Measurements from ENCODE around the gene ADCY1. TPM values are rescaled to one million over a fixed set of nuclear protein-coding genes. Genes with fewer than 3 reads are reported as not detected.

The ADCY1 gene
- total and polyA plus RNA-seq, 7 experiments from 2014 or later: 0.01 to 5.1 (median 0.01) TPM; not detected in 4

DNA sequence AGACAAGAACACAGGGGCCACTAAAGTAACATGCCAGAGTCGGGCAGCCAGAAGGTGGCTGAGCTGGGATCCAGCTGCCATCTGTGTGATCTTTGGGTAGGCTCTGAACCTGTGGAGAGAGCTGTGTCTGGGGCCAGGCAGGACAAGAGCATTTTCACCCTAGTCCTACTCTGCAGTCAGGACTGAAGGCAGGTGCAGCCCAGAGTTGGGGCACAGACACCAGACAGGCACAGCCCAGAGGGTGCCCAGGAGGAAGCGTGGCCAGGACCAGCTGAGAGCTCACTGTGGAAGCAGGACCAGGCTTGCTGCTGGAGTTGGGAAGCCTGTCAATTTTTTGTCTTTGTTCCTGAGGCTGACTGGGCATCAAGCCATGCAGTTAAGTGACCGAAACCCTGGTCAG is 113.6 kb downstream of the ADCY1 start:
- ChIA-PET POLR2A (no interaction called here), CTCF (no interaction called here)
- no peaks in the 10 kb centered on the region for H3K27me3 ChIP-seq (ENCODE audit: control insufficient read depth in 2 of 2, insufficient read depth in 2 of 2, low read length in 2 of 2)
- H3K4me1 Mint-ChIP-seq: no peaks in the 10 kb centered on the region
- ATAC-seq (no peak), DNase-seq (no peak)
- no peak overlapping the region for H3K4me3 Mint-ChIP-seq
- no peaks in the 10 kb centered on the region for H3K9me3 ChIP-seq (ENCODE audit: control insufficient read depth in 2 of 3, low read length in 3 of 3)
- no peaks in the 10 kb centered on the region for H3K9me3 Mint-ChIP-seq
- H3K36me3 ChIP-seq (ENCODE audit: control insufficient read depth in 2 of 3, insufficient read depth in 3 of 3, low read length in 3 of 3): no peaks in the 10 kb centered on the region
- intact Hi-C loops (cut with micrococcal nuclease): no loop called here
- no peaks in the 10 kb centered on the region for H3K36me3 Mint-ChIP-seq
- H3K4me3 ChIP-seq (ENCODE audit: low read length): no peak overlapping the region
- no peak overlapping the region for H3K27ac Mint-ChIP-seq
- H3K4me1 ChIP-seq (ENCODE audit: control insufficient read depth in 2 of 2, insufficient read depth in 2 of 2, low read length in 2 of 2): no peaks in the 10 kb centered on the region
- peaks cover 0 to 8% (median 0%) of the 10 kb centered on the region in 5 donors for H3K27me3 Mint-ChIP-seq
- no peak overlapping the region for H3K27ac ChIP-seq (ENCODE audit: low read depth, low read length)

GRCh38 chr7:45688382-45688781 is 114.2 kb downstream of the ADCY1 start:
- Mint-ChIP-seq H3K27ac (no peak overlapping the region), H3K4me1 (no peaks in the 10 kb centered on the region), H3K9me3 (peaks cover 0 to under 1% (median 0%) of the 10 kb centered on the region in 11 donors), H3K27me3 (peaks cover 0 to 8% (median 0%) of the 10 kb centered on the region in 5 donors), H3K4me3 (no peak overlapping the region), H3K36me3 (no peaks in the 10 kb centered on the region)
- ATAC-seq (no peak), DNase-seq (no peak)
- H3K4me3 ChIP-seq (ENCODE audit: low read length): no peak overlapping the region
- ChIA-PET CTCF (no interaction called here), POLR2A (no interaction called here)
- no peaks in the 10 kb centered on the region for H3K4me1 ChIP-seq (ENCODE audit: control insufficient read depth in 2 of 2, insufficient read depth in 2 of 2, low read length in 2 of 2)
- H3K36me3 ChIP-seq (ENCODE audit: control insufficient read depth in 2 of 3, insufficient read depth in 3 of 3, low read length in 3 of 3): no peaks in the 10 kb centered on the region
- no peaks in the 10 kb centered on the region for H3K9me3 ChIP-seq (ENCODE audit: control insufficient read depth in 2 of 3, low read length in 3 of 3)
- no peak overlapping the region for H3K27ac ChIP-seq (ENCODE audit: low read depth, low read length)
- H3K27me3 ChIP-seq (ENCODE audit: control insufficient read depth in 2 of 2, insufficient read depth in 2 of 2, low read length in 2 of 2): no peaks in the 10 kb centered on the region
- intact Hi-C loops (cut with micrococcal nuclease): no loop called here

- H3K27ac ChIP-seq (ENCODE audit: low read depth, low read length): no peak overlapping the region
- no peak overlapping the region for H3K27ac Mint-ChIP-seq
- H3K36me3 ChIP-seq (ENCODE audit: control insufficient read depth in 2 of 3, insufficient read depth in 3 of 3, low read length in 3 of 3): no peaks in the 10 kb centered on the region
- H3K9me3 Mint-ChIP-seq: peaks cover 0 to 2% (median 0%) of the 10 kb centered on the region in 11 donors
- intact Hi-C loops (cut with micrococcal nuclease): no loop called here
- no peaks in the 10 kb centered on the region for H3K36me3 Mint-ChIP-seq
- no peak overlapping the region for H3K4me3 Mint-ChIP-seq
- no peaks in the 10 kb centered on the region for H3K4me1 Mint-ChIP-seq
- H3K4me1 ChIP-seq (ENCODE audit: control insufficient read depth in 2 of 2, insufficient read depth in 2 of 2, low read length in 2 of 2): no peaks in the 10 kb centered on the region
- ChIA-PET CTCF (no interaction called here), POLR2A (no interaction called here)
- H3K4me3 ChIP-seq (ENCODE audit: low read length): no peak overlapping the region
- no peaks in the 10 kb centered on the region for H3K27me3 ChIP-seq (ENCODE audit: control insufficient read depth in 2 of 2, insufficient read depth in 2 of 2, low read length in 2 of 2)
- H3K27me3 Mint-ChIP-seq: peaks cover 0 to 8% (median 0%) of the 10 kb centered on the region in 5 donors
- DNase-seq: peak in 1 of 9 donors; percentile 15
- no peaks in the 10 kb centered on the region for H3K9me3 ChIP-seq (ENCODE audit: control insufficient read depth in 2 of 3, low read length in 3 of 3)
- no peak for ATAC-seq
Measured at GRCh38 chr7:45689011-45689796, 115.0 kb downstream of the ADCY1 start.

GRCh38 chr7:45689797-45690761 is 115.9 kb downstream of the ADCY1 start:
- Mint-ChIP-seq H3K4me3 (no peak overlapping the region), H3K27ac (peak overlapping the region in 1 of 9 donors; percentile 55), H3K9me3 (peaks cover 0 to 2% (median 0%) of the 10 kb centered on the region in 11 donors), H3K36me3 (no peaks in the 10 kb centered on the region), H3K27me3 (peaks cover 0 to 8% (median 0%) of the 10 kb centered on the region in 5 donors), H3K4me1 (no peaks in the 10 kb centered on the region)
- intact Hi-C loops (cut with micrococcal nuclease): no loop called here
- Histone ChIP-seq H3K4me3 (ENCODE audit: low read length) (no peak overlapping the region), H3K4me1 (ENCODE audit: control insufficient read depth in 2 of 2, insufficient read depth in 2 of 2, low read length in 2 of 2) (no peaks in the 10 kb centered on the region), H3K27me3 (ENCODE audit: control insufficient read depth in 2 of 2, insufficient read depth in 2 of 2, low read length in 2 of 2) (no peaks in the 10 kb centered on the region), H3K27ac (ENCODE audit: low read depth, low read length) (no peak overlapping the region), H3K9me3 (ENCODE audit: control insufficient read depth in 2 of 3, low read length in 3 of 3) (no peaks in the 10 kb centered on the region), H3K36me3 (ENCODE audit: control insufficient read depth in 2 of 3, insufficient read depth in 3 of 3, low read length in 3 of 3) (no peaks in the 10 kb centered on the region)
- DNase-seq (peak in 1 of 9 donors; percentile 13), ATAC-seq (no peak)
- ChIA-PET POLR2A (no interaction called here), CTCF (no interaction called here)

DNA sequence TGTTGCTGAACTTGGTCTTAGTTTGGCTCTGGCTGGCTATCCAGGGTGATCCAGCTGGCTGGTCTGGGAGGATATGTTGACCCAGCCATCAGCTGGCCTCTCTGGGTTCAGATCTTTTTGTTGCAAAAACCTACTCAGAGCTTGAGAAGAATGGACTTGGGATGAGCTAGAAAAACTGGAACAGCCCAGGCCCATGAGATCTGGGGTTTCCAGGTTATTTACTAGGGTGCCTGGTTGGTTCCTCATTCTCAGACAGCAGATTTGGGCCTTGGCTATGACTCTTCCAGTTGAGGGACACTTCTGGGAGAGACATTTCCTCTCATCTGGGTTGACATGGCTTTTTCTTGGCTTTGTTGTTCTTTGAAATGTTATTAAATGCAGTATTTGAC is 116.6 kb downstream of the ADCY1 start:
- CTCF ChIA-PET: no interaction called here
- ATAC-seq: no peak
- H3K9me3 Mint-ChIP-seq: peaks cover 0 to 2% (median 0%) of the 10 kb centered on the region in 11 donors
- H3K36me3 Mint-ChIP-seq: no peaks in the 10 kb centered on the region
- H3K36me3 ChIP-seq (ENCODE audit: control insufficient read depth in 2 of 3, insufficient read depth in 3 of 3, low read length in 3 of 3): no peaks in the 10 kb centered on the region
- H3K4me1 Mint-ChIP-seq: no peaks in the 10 kb centered on the region
- POLR2A ChIA-PET: no interaction called here
- peak in 1 of 9 donors; percentile 7 for DNase-seq
- H3K4me3 ChIP-seq (ENCODE audit: low read length): no peak overlapping the region
- peaks cover 0 to 4% (median 0%) of the 10 kb centered on the region in 5 donors for H3K27me3 Mint-ChIP-seq
- intact Hi-C loops (cut with micrococcal nuclease): no loop called here
- no peaks in the 10 kb centered on the region for H3K9me3 ChIP-seq (ENCODE audit: control insufficient read depth in 2 of 3, low read length in 3 of 3)
- H3K27me3 ChIP-seq (ENCODE audit: control insufficient read depth in 2 of 2, insufficient read depth in 2 of 2, low read length in 2 of 2): no peaks in the 10 kb centered on the region
- peak overlapping the region in 1 of 9 donors; percentile 55 for H3K27ac Mint-ChIP-seq
- H3K4me1 ChIP-seq (ENCODE audit: control insufficient read depth in 2 of 2, insufficient read depth in 2 of 2, low read length in 2 of 2): no peaks in the 10 kb centered on the region
- no peak overlapping the region for H3K27ac ChIP-seq (ENCODE audit: low read depth, low read length)
- no peak overlapping the region for H3K4me3 Mint-ChIP-seq

GRCh38 chr7:45691155-45691656 is 117.0 kb downstream of the ADCY1 start:
- Histone ChIP-seq H3K9me3 (ENCODE audit: control insufficient read depth in 2 of 3, low read length in 3 of 3) (no peaks in the 10 kb centered on the region), H3K27ac (ENCODE audit: low read depth, low read length) (no peak overlapping the region), H3K4me1 (ENCODE audit: control insufficient read depth in 2 of 2, insufficient read depth in 2 of 2, low read length in 2 of 2) (no peaks in the 10 kb centered on the region), H3K4me3 (ENCODE audit: low read length) (no peak overlapping the region), H3K36me3 (ENCODE audit: control insufficient read depth in 2 of 3, insufficient read depth in 3 of 3, low read length in 3 of 3) (no peaks in the 10 kb centered on the region), H3K27me3 (ENCODE audit: control insufficient read depth in 2 of 2, insufficient read depth in 2 of 2, low read length in 2 of 2) (no peaks in the 10 kb centered on the region)
- Mint-ChIP-seq H3K4me1 (no peaks in the 10 kb centered on the region), H3K27me3 (peaks cover 0 to 4% (median 0%) of the 10 kb centered on the region in 5 donors), H3K4me3 (no peak overlapping the region), H3K9me3 (peaks cover 0 to 2% (median 0%) of the 10 kb centered on the region in 11 donors), H3K36me3 (no peaks in the 10 kb centered on the region), H3K27ac (no peak overlapping the region)
- intact Hi-C loops (cut with micrococcal nuclease): no loop called here
- ChIA-PET CTCF (no interaction called here), POLR2A (no interaction called here)
- no peak for DNase-seq
- no peak for ATAC-seq
